H1 (cell line): ENCODE results near the gene RIMS3. TPM values are rescaled to one million over a fixed set of nuclear protein-coding genes. Genes with fewer than 3 reads are reported as not detected.

Experiments
- CTCF ChIA-PET: fragments of 300-600 bp; sonication (Branson Sonifier 250); formaldehyde crosslinking; loops from one replicate; lab custom pipeline; 2021; ENCODE audit not compliant: partially characterized antibody; lab: Charles Lee
- POLR2A ChIA-PET: fragments of 300-600 bp; sonication (Branson Sonifier 250); formaldehyde crosslinking; loops from one replicate; lab custom pipeline; 2021; ENCODE audit warnings: inconsistent platforms; ENCODE audit not compliant: partially characterized antibody; lab: Charles Lee
- DNase-seq, 2 experiments: peaks; one replicate each; pipeline versions ENCODE4 v3.0.0 to v3.0.0-alpha.2; 2010 to 2022; ENCODE audit warnings: low spot score in 2 of 2, low read depth in 1 of 2, mixed read lengths in 1 of 2
- FAIRE-seq: peaks from 2 replicates; lab custom pipeline; 2011; peaks lifted over from hg19 to GRCh38; lab: Jason Lieb, UNC
- H2AFZ ChIP-seq: 2 replicates; pipeline ENCODE4 v1.8.1; 2012; ENCODE audit warnings: low read length, inconsistent platforms
- H2AK5ac ChIP-seq: 2 replicates; pipeline ENCODE4 v1.6.1; 2013; ENCODE audit warnings: low read depth, low read length
- H2BK120ac ChIP-seq: replicated peaks from 2 replicates; pipeline ENCODE3; 2013; ENCODE audit warnings: low read depth, low read length, inconsistent platforms
- H2BK12ac ChIP-seq: 2 replicates; pipeline ENCODE4 v1.6.1; 2013; ENCODE audit warnings: low read depth, low read length
- H2BK15ac ChIP-seq: 2 replicates; pipeline ENCODE4 v1.6.1; 2013; ENCODE audit warnings: low read length
- H2BK20ac ChIP-seq: 2 replicates; pipeline ENCODE4 v1.6.1; 2013; ENCODE audit warnings: low read length
- H2BK5ac ChIP-seq: 2 replicates; pipeline ENCODE4 v1.6.1; 2013; ENCODE audit warnings: low read depth, low read length
- H3K14ac ChIP-seq: 2 replicates; pipeline ENCODE4 v1.6.1; 2013; ENCODE audit warnings: inconsistent platforms; ENCODE audit not compliant: insufficient read length
- H3K18ac ChIP-seq: 2 replicates; pipeline ENCODE4 v1.6.1; 2013; ENCODE audit warnings: low read length; ENCODE audit errors: extremely low read depth
- H3K23ac ChIP-seq: 2 replicates; pipeline ENCODE4 v1.6.1; 2013; ENCODE audit warnings: inconsistent platforms; ENCODE audit not compliant: insufficient read length
- H3K23me2 ChIP-seq: 2 replicates; pipeline ENCODE4 v1.6.1; 2013; ENCODE audit warnings: low read depth, low read length
- H3K27ac ChIP-seq: 2 replicates; pipeline ENCODE4 v1.6.1; 2011; ENCODE audit warnings: low read depth, low read length, inconsistent platforms
- H3K27me3 ChIP-seq, 4 experiments: replicated peaks in 1 of 4; 1 replicate in 1 of 4; 2 replicates in 3 of 4; pipeline versions ENCODE4 v1.6.1 to v1.8.1; 2011 to 2013; ENCODE audit warnings: low read length in 3 of 4, mild to moderate bottlenecking in 3 of 4, inconsistent platforms in 2 of 4, mixed read lengths in 2 of 4, moderate library complexity in 1 of 4; ENCODE audit not compliant: control insufficient read depth in 3 of 4, insufficient read depth in 3 of 4; ENCODE audit errors: extremely low read depth in 1 of 4
- H3K36me3 ChIP-seq, 4 experiments: 2 replicates each; pipeline versions ENCODE4 v1.6.1 to v1.8.1; 2011 to 2013; ENCODE audit warnings: mild to moderate bottlenecking in 4 of 4, low read length in 3 of 4, moderate library complexity in 2 of 4, control low read depth in 1 of 4, inconsistent platforms in 1 of 4; ENCODE audit not compliant: insufficient read depth in 4 of 4, control insufficient read depth in 2 of 4
- H3K4ac ChIP-seq: replicated peaks from 2 replicates; pipeline ENCODE3; 2013; ENCODE audit warnings: low read length, low read depth, mixed read lengths, inconsistent platforms; ENCODE audit not compliant: insufficient read length
- H3K4me1 ChIP-seq, 4 experiments: replicated peaks in 1 of 4; 1 replicate in 1 of 4; 2 replicates in 3 of 4; pipeline versions ENCODE4 v1.6.1 to v1.8.1; 2011 to 2013; ENCODE audit warnings: low read length in 3 of 4, inconsistent platforms in 2 of 4, mixed read lengths in 1 of 4; ENCODE audit not compliant: insufficient read depth in 4 of 4, control insufficient read depth in 3 of 4
- H3K4me2 ChIP-seq, 2 experiments: 2 replicates each; pipeline versions ENCODE4 v1.6.1 to v1.8.1; 2011 to 2013; ENCODE audit warnings: low read depth in 2 of 2, low read length in 2 of 2, control low read depth in 1 of 2, inconsistent platforms in 1 of 2, mild to moderate bottlenecking in 1 of 2; ENCODE audit not compliant: insufficient read depth in 1 of 2
- H3K4me3 ChIP-seq, 4 experiments: fragments of 200-600, 300-600 bp in 1 of 4; sonication (generic), shearing (Covaris generic), sonication (Bioruptor Twin) in 1 of 4; 2 replicates each; pipeline versions ENCODE4 v1.5.1 to v1.8.1; 2011 to 2016; ENCODE audit warnings: low read length in 4 of 4, low read depth in 3 of 4, control low read depth in 2 of 4, inconsistent platforms in 2 of 4, mild to moderate bottlenecking in 2 of 4, mixed read lengths in 1 of 4, moderate library complexity in 1 of 4; ENCODE audit not compliant: insufficient read depth in 2 of 4; ENCODE audit errors: extremely low read depth in 1 of 4
- H3K56ac ChIP-seq: replicated peaks from 2 replicates; pipeline ENCODE3; 2013; ENCODE audit warnings: low read depth, mild to moderate bottlenecking, mixed read lengths, low read length, inconsistent platforms; ENCODE audit not compliant: insufficient read length
- H3K79me1 ChIP-seq: 2 replicates; pipeline ENCODE4 v1.6.1; 2013; ENCODE audit warnings: low read depth, low read length, control low read depth
- H3K79me2 ChIP-seq, 2 experiments: 2 replicates each; pipeline versions ENCODE4 v1.6.1 to v1.8.1; 2012 to 2013; ENCODE audit warnings: low read length in 2 of 2, mild to moderate bottlenecking in 2 of 2, inconsistent platforms in 1 of 2; ENCODE audit not compliant: insufficient read depth in 2 of 2, control insufficient read depth in 1 of 2
- H3K9ac ChIP-seq, 4 experiments: replicated peaks in 1 of 4; 1 replicate in 1 of 4; 2 replicates in 3 of 4; pipeline versions ENCODE4 v1.6.1 to v1.8.1; 2011 to 2013; ENCODE audit warnings: low read depth in 3 of 4, low read length in 3 of 4, control low read depth in 2 of 4, mild to moderate bottlenecking in 2 of 4, moderate library complexity in 2 of 4, inconsistent platforms in 1 of 4; ENCODE audit errors: extremely low read depth in 1 of 4
- H3K9me3 ChIP-seq, 2 experiments: 2 replicates each; pipeline versions ENCODE4 v1.6.1 to v1.8.1; 2012 to 2013; ENCODE audit warnings: mild to moderate bottlenecking in 2 of 2, moderate library complexity in 2 of 2, control low read depth in 1 of 2, inconsistent platforms in 1 of 2, low read depth in 1 of 2, low read length in 1 of 2, mixed read lengths in 1 of 2; ENCODE audit not compliant: insufficient read depth in 2 of 2
- H4K20me1 ChIP-seq, 2 experiments: replicated peaks in 1 of 2; 2 replicates each; pipeline versions ENCODE3 to v1.8.1; 2011 to 2013; ENCODE audit warnings: inconsistent platforms in 2 of 2, low read length in 2 of 2, mild to moderate bottlenecking in 1 of 2; ENCODE audit not compliant: insufficient read depth in 2 of 2, control insufficient read depth in 1 of 2
- H4K5ac ChIP-seq: 2 replicates; pipeline ENCODE4 v1.6.1; 2013; ENCODE audit warnings: low read length, low read depth, mixed read lengths, inconsistent platforms; ENCODE audit not compliant: insufficient read length
- H4K8ac ChIP-seq: 2 replicates; pipeline ENCODE4 v1.8.0; 2013; ENCODE audit warnings: mild to moderate bottlenecking, moderate library complexity, low read length, inconsistent platforms; ENCODE audit not compliant: insufficient read depth; ENCODE audit errors: extremely low read depth
- H4K91ac ChIP-seq: replicated peaks from 2 replicates; pipeline ENCODE3; 2013; ENCODE audit warnings: low read length, mixed read lengths, inconsistent platforms; ENCODE audit not compliant: insufficient read length
- ATF3 ChIP-seq: IDR thresholded peaks from 2 replicates; pipeline ENCODE4 v1.6.1; 2011; ENCODE audit warnings: low read depth, mild to moderate bottlenecking, low read length; ENCODE audit not compliant: insufficient read depth
- CTCF ChIP-seq, 3 experiments: IDR thresholded peaks; 1 replicate in 2 of 3; 2 replicates in 1 of 3; pipeline versions ENCODE4 v1.5.1 to v1.6.1; 2011; ENCODE audit warnings: low read length in 3 of 3, mild to moderate bottlenecking in 3 of 3, inconsistent platforms in 2 of 3, low read depth in 1 of 3, moderate library complexity in 1 of 3; ENCODE audit not compliant: insufficient read depth in 1 of 3; ENCODE audit errors: control extremely low read depth in 1 of 3
- EZH2 ChIP-seq: fragments of 200-600 bp; sonication (generic); IDR thresholded peaks from 2 replicates; pipeline ENCODE4 v1.7.1; 2012; ENCODE audit warnings: low read depth, mild to moderate bottlenecking, moderate library complexity, low read length, inconsistent platforms; ENCODE audit not compliant: severe bottlenecking
- GTF2F1 ChIP-seq: IDR thresholded peaks from 2 replicates; pipeline ENCODE4 v1.6.1; 2012; ENCODE audit warnings: low read depth, low read length, improper control_type of control experiment, borderline replicate concordance
- NRF1 ChIP-seq: IDR thresholded peaks from 2 replicates; pipeline ENCODE4 v1.6.1; 2011; ENCODE audit warnings: mild to moderate bottlenecking, low read depth, low read length, improper control_type of control experiment
- RAD21 ChIP-seq, 2 experiments: IDR thresholded peaks in 1 of 2; conservative IDR thresholded peaks in 1 of 2; 2 replicates each; pipeline ENCODE4 v1.6.1; 2011; ENCODE audit warnings: low read depth in 2 of 2, low read length in 2 of 2, improper control_type of control experiment in 1 of 2, inconsistent platforms in 1 of 2, mild to moderate bottlenecking in 1 of 2, moderate library complexity in 1 of 2
- SIX5 ChIP-seq: IDR thresholded peaks from 2 replicates; pipeline ENCODE4 v1.6.1; 2011; ENCODE audit warnings: mild to moderate bottlenecking, low read depth, low read length
- SRF ChIP-seq: IDR thresholded peaks from 2 replicates; pipeline ENCODE4 v1.6.1; 2011; ENCODE audit warnings: mild to moderate bottlenecking, low read depth, low read length, moderate library complexity
- SUZ12 ChIP-seq: fragments of 200-600 bp; sonication (generic); IDR thresholded peaks from 2 replicates; pipeline ENCODE4 v1.6.1; 2012; ENCODE audit warnings: mild to moderate bottlenecking, inconsistent platforms, low read length, moderate library complexity, mixed read lengths
- WGBS, 2 experiments: shearing (Covaris generic) in 1 of 2; methylation state at CpG; one replicate each; pipeline versions ENCODE4 v1.1.6 to v1.1.7; 2013 to 2015; ENCODE audit warnings: low lambda C conversion rate in 2 of 2, mixed read lengths in 2 of 2, inconsistent platforms in 1 of 2, low coverage in 1 of 2, missing lambda C conversion rate in 1 of 2; ENCODE audit not compliant: insufficient replicate concordance in 2 of 2, insufficient coverage in 1 of 2, insufficient read length in 1 of 2; ENCODE audit errors: extremely low coverage in 1 of 2, missing lambda C conversion rate in 1 of 2; 5-methylcytosine and 5-hydroxymethylcytosine counted together
- polyA plus RNA-seq, 7 experiments: library from polyadenylated mRNA; depleted of rRNA in 3 of 7; stranded (reverse) in 5 of 7; unstranded in 2 of 7; fragments of >200 nt in 5 of 7; fragments of 200-250 nt in 2 of 7; gene quantifications; 1 replicate in 5 of 7; 2 replicates in 1 of 7; 4 replicates in 1 of 7; pipeline versions ENCODE4 v1.2.1 to v1.2.3, GENCODE V29; 2011 to 2013; ENCODE audit warnings: missing spikeins in 2 of 7, mixed read lengths in 2 of 7
- total RNA-seq: library from RNA; stranded (reverse); fragmentation: NEBNext Ultra II Directional; extraction: Animal tissue kit (Norgen Biotek cat#: 25700); gene quantifications from 2 replicates; pipeline ENCODE4 v1.2.1, GENCODE V29; 2021

The RIMS3 gene
- total and polyA plus RNA-seq, 2 of the 8 experiments (the other 6 are each of a cell fraction or from before 2014, with no cell fraction given), result 13.3 to 20.6 TPM

- Histone ChIP-seq H2BK15ac (no peak overlapping the region), H3K18ac (no peak overlapping the region), H3K27ac (no peak overlapping the region), H3K4me3 (no peak overlapping the region), H3K4me1 (no peaks in the 10 kb centered on the region), H3K27me3 (no peaks in the 10 kb centered on the region), H4K91ac (no peak overlapping the region), H4K5ac (no peak overlapping the region), H2AFZ (no peak overlapping the region), H3K4ac (no peak overlapping the region), H3K36me3 (no peaks in the 10 kb centered on the region), H3K14ac (no peak overlapping the region), H2BK20ac (no peak overlapping the region), H3K9me3 (no peaks in the 10 kb centered on the region), H2BK5ac (no peak overlapping the region), H3K56ac (no peak overlapping the region), H4K8ac (no peak overlapping the region), H4K20me1 (no peaks in the 10 kb centered on the region), H2BK120ac (no peak overlapping the region), H2BK12ac (no peak overlapping the region), H2AK5ac (no peak overlapping the region), H3K79me2 (no peaks in the 10 kb centered on the region), H3K23ac (no peak overlapping the region), H3K4me2 (no peak overlapping the region), H3K9ac (no peak overlapping the region), H3K23me2 (no peaks in the 10 kb centered on the region), H3K79me1 (no peaks in the 10 kb centered on the region)
- no peak for FAIRE-seq
- peak in 1 of 2 experiments; percentile 24 for DNase-seq
- 71% methylated on average over 5 of the region's 6 CpGs; no CpG with 5 or more reads in 1 of the 2 experiments for WGBS, 2 experiments
- ChIA-PET POLR2A (no interaction called here), CTCF (interaction anchor here (0.9 to 24.9 kb wide), 3 partner anchors 9 to 35 kb away, joined by 4 to 684 read pairs (median 5); partner anchors contain the start of gene RIMS3)
- TF ChIP-seq NRF1 (no peak), RAD21 (IDR thresholded peaks at IDR 0.05 in 1 of 2, conservative IDR thresholded peaks at IDR 0.05 in 1 of 2; ENCODE audit: low read depth in 2 of 2, low read length in 2 of 2) (no peak), SRF (no peak), SUZ12 (no peak), CTCF (IDR thresholded peaks at IDR 0.05; ENCODE audit: control extremely low read depth in 1 of 3, insufficient read depth in 1 of 3, low read depth in 1 of 3, low read length in 3 of 3) (no peak), EZH2 (no peak), ATF3 (no peak), GTF2F1 (no peak), SIX5 (no peak)
Measured at GRCh38 chr1:40621821-40622450, 43.5 kb downstream of the RIMS3 start.
